ENCODE results near the gene SALL4.

Gene SALL4

DNA sequence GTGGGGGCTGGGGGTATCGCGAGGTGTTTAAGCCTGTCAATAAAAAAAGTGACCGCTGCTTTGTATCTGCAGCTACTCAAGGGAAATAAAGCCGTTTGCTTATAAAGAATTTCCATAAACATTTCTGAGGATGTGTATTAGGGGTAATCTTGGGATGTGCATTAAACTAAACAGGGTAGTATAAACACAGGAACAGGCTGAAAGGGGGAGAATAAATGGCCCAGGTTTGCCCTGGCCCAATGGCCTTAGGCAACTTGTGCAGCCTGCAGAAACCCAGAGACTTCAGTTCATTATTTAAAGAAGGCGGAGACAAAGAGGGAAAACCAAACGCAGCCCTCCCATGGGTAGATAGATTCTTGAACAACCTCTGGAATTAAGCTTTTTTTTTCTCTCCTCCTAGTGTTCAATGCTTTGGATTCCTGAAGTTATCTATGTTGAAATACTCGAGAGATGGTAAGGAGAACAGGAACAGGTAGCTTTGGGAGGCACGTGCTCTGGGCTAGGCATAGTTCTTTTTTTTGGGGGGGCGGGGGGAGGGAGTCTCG is 35.6 kb upstream of the SALL4 start:
- no peaks in the 10 kb centered on the region for H3K36me3 ChIP-seq (ENCODE audit: control insufficient read depth in 2 of 2, insufficient read depth in 1 of 2, low read length in 2 of 2)
- no peak for TF ChIP-seq ZNF777 (tag by site-specific recombination; IDR thresholded peaks at IDR 0.05; ENCODE audit: borderline replicate concordance)
- TF ChIP-seq, protein P1, sequence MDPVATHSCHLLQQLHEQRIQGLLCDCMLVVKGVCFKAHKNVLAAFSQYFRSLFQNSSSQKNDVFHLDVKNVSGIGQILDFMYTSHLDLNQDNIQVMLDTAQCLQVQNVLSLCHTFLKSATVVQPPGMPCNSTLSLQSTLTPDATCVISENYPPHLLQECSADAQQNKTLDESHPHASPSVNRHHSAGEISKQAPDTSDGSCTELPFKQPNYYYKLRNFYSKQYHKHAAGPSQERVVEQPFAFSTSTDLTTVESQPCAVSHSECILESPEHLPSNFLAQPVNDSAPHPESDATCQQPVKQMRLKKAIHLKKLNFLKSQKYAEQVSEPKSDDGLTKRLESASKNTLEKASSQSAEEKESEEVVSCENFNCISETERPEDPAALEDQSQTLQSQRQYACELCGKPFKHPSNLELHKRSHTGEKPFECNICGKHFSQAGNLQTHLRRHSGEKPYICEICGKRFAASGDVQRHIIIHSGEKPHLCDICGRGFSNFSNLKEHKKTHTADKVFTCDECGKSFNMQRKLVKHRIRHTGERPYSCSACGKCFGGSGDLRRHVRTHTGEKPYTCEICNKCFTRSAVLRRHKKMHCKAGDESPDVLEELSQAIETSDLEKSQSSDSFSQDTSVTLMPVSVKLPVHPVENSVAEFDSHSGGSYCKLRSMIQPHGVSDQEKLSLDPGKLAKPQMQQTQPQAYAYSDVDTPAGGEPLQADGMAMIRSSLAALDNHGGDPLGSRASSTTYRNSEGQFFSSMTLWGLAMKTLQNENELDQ (tag by site-specific recombination; IDR thresholded peaks at IDR 0.05; ENCODE audit: low read depth): no peak
- TF ChIP-seq, protein P2, sequence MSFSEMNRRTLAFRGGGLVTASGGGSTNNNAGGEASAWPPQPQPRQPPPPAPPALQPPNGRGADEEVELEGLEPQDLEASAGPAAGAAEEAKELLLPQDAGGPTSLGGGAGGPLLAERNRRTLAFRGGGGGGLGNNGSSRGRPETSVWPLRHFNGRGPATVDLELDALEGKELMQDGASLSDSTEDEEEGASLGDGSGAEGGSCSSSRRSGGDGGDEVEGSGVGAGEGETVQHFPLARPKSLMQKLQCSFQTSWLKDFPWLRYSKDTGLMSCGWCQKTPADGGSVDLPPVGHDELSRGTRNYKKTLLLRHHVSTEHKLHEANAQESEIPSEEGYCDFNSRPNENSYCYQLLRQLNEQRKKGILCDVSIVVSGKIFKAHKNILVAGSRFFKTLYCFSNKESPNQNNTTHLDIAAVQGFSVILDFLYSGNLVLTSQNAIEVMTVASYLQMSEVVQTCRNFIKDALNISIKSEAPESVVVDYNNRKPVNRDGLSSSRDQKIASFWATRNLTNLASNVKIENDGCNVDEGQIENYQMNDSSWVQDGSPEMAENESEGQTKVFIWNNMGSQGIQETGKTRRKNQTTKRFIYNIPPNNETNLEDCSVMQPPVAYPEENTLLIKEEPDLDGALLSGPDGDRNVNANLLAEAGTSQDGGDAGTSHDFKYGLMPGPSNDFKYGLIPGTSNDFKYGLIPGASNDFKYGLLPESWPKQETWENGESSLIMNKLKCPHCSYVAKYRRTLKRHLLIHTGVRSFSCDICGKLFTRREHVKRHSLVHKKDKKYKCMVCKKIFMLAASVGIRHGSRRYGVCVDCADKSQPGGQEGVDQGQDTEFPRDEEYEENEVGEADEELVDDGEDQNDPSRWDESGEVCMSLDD (tag by site-specific recombination; IDR thresholded peaks at IDR 0.05): no peak
- TF ChIP-seq ZNF530 (tag by site-specific recombination; IDR thresholded peaks at IDR 0.05; ENCODE audit: low read depth): no peak
- TF ChIP-seq ZNF114 (tag by site-specific recombination; IDR thresholded peaks at IDR 0.05): no peak
- TF ChIP-seq ZNF785 (tag by site-specific recombination; IDR thresholded peaks at IDR 0.05): no peak
- TF ChIP-seq, protein P3, sequence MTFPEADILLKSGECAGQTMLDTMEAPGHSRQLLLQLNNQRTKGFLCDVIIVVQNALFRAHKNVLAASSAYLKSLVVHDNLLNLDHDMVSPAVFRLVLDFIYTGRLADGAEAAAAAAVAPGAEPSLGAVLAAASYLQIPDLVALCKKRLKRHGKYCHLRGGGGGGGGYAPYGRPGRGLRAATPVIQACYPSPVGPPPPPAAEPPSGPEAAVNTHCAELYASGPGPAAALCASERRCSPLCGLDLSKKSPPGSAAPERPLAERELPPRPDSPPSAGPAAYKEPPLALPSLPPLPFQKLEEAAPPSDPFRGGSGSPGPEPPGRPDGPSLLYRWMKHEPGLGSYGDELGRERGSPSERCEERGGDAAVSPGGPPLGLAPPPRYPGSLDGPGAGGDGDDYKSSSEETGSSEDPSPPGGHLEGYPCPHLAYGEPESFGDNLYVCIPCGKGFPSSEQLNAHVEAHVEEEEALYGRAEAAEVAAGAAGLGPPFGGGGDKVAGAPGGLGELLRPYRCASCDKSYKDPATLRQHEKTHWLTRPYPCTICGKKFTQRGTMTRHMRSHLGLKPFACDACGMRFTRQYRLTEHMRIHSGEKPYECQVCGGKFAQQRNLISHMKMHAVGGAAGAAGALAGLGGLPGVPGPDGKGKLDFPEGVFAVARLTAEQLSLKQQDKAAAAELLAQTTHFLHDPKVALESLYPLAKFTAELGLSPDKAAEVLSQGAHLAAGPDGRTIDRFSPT (tag by site-specific recombination; IDR thresholded peaks at IDR 0.05): no peak
- no peak for TF ChIP-seq YY2 (tag by site-specific recombination; IDR thresholded peaks at IDR 0.05)
- TF ChIP-seq, protein P4, sequence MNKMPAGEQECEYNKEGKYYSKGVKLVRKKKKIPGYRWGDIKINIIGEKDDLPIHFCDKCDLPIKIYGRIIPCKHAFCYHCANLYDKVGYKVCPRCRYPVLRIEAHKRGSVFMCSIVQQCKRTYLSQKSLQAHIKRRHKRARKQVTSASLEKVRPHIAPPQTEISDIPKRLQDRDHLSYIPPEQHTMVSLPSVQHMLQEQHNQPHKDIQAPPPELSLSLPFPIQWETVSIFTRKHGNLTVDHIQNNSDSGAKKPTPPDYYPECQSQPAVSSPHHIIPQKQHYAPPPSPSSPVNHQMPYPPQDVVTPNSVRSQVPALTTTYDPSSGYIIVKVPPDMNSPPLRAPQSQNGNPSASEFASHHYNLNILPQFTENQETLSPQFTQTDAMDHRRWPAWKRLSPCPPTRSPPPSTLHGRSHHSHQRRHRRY (tag by site-specific recombination; IDR thresholded peaks at IDR 0.05): no peak
- TF ChIP-seq HOXD13 (CRISPR knock-in tag; IDR thresholded peaks at IDR 0.05; ENCODE audit: borderline replicate concordance): no peak
- TF ChIP-seq ZNF677 (tag by site-specific recombination; IDR thresholded peaks at IDR 0.05): no peak
- TF ChIP-seq, protein P5, sequence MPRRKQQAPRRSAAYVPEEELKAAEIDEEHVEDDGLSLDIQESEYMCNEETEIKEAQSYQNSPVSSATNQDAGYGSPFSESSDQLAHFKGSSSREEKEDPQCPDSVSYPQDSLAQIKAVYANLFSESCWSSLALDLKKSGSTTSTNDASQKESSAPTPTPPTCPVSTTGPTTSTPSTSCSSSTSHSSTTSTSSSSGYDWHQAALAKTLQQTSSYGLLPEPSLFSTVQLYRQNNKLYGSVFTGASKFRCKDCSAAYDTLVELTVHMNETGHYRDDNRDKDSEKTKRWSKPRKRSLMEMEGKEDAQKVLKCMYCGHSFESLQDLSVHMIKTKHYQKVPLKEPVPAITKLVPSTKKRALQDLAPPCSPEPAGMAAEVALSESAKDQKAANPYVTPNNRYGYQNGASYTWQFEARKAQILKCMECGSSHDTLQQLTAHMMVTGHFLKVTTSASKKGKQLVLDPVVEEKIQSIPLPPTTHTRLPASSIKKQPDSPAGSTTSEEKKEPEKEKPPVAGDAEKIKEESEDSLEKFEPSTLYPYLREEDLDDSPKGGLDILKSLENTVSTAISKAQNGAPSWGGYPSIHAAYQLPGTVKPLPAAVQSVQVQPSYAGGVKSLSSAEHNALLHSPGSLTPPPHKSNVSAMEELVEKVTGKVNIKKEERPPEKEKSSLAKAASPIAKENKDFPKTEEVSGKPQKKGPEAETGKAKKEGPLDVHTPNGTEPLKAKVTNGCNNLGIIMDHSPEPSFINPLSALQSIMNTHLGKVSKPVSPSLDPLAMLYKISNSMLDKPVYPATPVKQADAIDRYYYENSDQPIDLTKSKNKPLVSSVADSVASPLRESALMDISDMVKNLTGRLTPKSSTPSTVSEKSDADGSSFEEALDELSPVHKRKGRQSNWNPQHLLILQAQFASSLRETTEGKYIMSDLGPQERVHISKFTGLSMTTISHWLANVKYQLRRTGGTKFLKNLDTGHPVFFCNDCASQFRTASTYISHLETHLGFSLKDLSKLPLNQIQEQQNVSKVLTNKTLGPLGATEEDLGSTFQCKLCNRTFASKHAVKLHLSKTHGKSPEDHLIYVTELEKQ (tag by site-specific recombination; IDR thresholded peaks at IDR 0.05; ENCODE audit: borderline replicate concordance): no peak
- no peak for TF ChIP-seq ZNF248 (tag by site-specific recombination; IDR thresholded peaks at IDR 0.05)
- TF ChIP-seq ZNF202 (tag by site-specific recombination; IDR thresholded peaks at IDR 0.05; ENCODE audit: borderline replicate concordance): no peak
- TF ChIP-seq ZNF157 (tag by site-specific recombination; IDR thresholded peaks at IDR 0.05): no peak
- no peak overlapping the region for H3K27ac ChIP-seq (ENCODE audit: extremely low read depth, low read depth, low read length)
- no peaks in the 10 kb centered on the region for H3K9me3 ChIP-seq (ENCODE audit: control insufficient read depth, insufficient read depth, low read depth, low read length)
- H3K4me1 ChIP-seq (ENCODE audit: control insufficient read depth, insufficient read depth, low read length): no peaks in the 10 kb centered on the region
- ChIA-PET POLR2A (no interaction called here), CTCF (no interaction called here)
- H3K4me3 ChIP-seq (ENCODE audit: low read depth, low read length): no peak overlapping the region

Data from HEK293 (cell line).